ENCODE measurements around the gene CHMP1B.
"Not testable (repeated sequence)": the region's sequence is repeated elsewhere in the genome, so short reads cannot be mapped to it uniquely, and the experiment has no call there.

CHMP1B gene

GRCh38 chr18:11849841-11850634 lies 1.2 kb upstream of the CHMP1B start:
- intact Hi-C loops (cut with micrococcal nuclease), result loop anchor here (2.0 kb wide), 3 partner anchors 59 to 459 kb away; partner anchors contain the start of genes IMPA2, MPPE1 and TUBB6
- peaks cover 9% of the 10 kb centered on the region for H3K27me3 Mint-ChIP-seq
- peaks cover 28% of the 10 kb centered on the region for H3K36me3 Mint-ChIP-seq (ENCODE audit: low read depth)
- H3K27ac Mint-ChIP-seq, result peak overlapping the region; percentile 99
- no peaks in the 10 kb centered on the region for H3K9me3 Mint-ChIP-seq
- H3K4me1 Mint-ChIP-seq (ENCODE audit: low read depth), result peaks cover 28% of the 10 kb centered on the region
- peak overlapping the region; percentile 100 for H3K4me3 Mint-ChIP-seq

- peak overlapping the region; percentile 99 for H3K27ac Mint-ChIP-seq
- H3K27me3 Mint-ChIP-seq, result peaks cover 9% of the 10 kb centered on the region
- peak overlapping the region; percentile 100 for H3K4me3 Mint-ChIP-seq
- peaks cover 32% of the 10 kb centered on the region for H3K36me3 Mint-ChIP-seq (ENCODE audit: low read depth)
- intact Hi-C loops (cut with micrococcal nuclease), result loop anchor here (2.0 kb wide), 3 partner anchors 58 to 458 kb away; partner anchors contain the start of genes IMPA2, MPPE1 and TUBB6
- H3K9me3 Mint-ChIP-seq, result no peaks in the 10 kb centered on the region
- H3K4me1 Mint-ChIP-seq (ENCODE audit: low read depth), result peaks cover 33% of the 10 kb centered on the region
These were observed 430 bp upstream of the CHMP1B start for GRCh38 chr18:11850821-11851145.

GRCh38 chr18:11851806-11852337 lies 659 bp downstream of the CHMP1B start:
- intact Hi-C loops (cut with micrococcal nuclease), result loop anchor here (2.0 kb wide), 3 partner anchors 57 to 457 kb away; partner anchors contain the start of genes IMPA2, MPPE1 and TUBB6
- H3K4me1 Mint-ChIP-seq (ENCODE audit: low read depth), result peaks cover 42% of the 10 kb centered on the region
- H3K9me3 Mint-ChIP-seq, result no peaks in the 10 kb centered on the region
- H3K4me3 Mint-ChIP-seq, result peak overlapping the region; percentile 100
- H3K27ac Mint-ChIP-seq, result peak overlapping the region; percentile 99
- peaks cover 32% of the 10 kb centered on the region for H3K36me3 Mint-ChIP-seq (ENCODE audit: low read depth)
- H3K27me3 Mint-ChIP-seq, result peaks cover 8% of the 10 kb centered on the region

GRCh38 chr18:11854554-11854953 lies 3.3 kb downstream of the CHMP1B start:
- H3K9me3 Mint-ChIP-seq; intact Hi-C loops (cut with micrococcal nuclease); H3K4me3 Mint-ChIP-seq; H3K27me3 Mint-ChIP-seq; H3K27ac Mint-ChIP-seq: not testable (repeated sequence)
- peaks cover 63% of the 10 kb centered on the region for H3K4me1 Mint-ChIP-seq (ENCODE audit: low read depth)
- H3K36me3 Mint-ChIP-seq (ENCODE audit: low read depth), result peaks cover 32% of the 10 kb centered on the region

DNA sequence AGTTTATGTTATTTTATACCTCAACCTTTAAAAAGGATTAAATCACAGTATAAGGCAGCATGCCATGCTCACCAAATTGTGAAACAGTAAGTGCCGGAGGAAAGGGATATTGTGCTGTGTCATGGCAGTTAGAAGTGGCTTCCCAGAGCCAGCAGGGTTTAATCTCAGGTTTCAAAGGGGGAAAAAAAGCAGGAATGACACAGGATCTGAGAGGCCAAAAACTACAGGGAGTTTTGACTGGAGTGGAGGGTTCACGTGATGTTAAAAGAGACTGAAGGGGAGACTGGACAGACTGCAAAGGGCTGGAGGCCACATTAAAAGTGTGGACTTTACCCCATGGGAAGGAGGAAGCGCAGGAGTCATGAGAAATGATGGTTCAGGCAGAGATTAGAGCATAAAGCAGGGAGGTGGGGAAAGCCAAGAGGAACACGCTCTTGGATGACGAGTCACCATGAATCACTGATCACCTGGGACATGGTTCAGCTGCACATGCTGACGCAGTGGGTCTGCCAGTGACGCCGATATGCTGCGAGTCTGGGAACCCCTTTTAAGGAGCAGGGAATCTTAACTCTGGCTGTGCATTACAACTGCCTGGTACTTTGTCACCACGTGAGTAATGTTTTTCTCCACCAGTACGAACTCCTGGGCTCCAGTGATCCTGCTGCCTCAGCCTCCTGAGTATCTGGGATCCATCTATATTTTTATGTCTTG lies 6.1 kb downstream of the CHMP1B start:
- intact Hi-C loops (cut with micrococcal nuclease), result loop anchor here (5.0 kb wide), 1 partner anchor 35 kb away; no protein-coding TSS in a partner anchor
- H3K27me3 Mint-ChIP-seq, result no peaks in the 10 kb centered on the region
- no peaks in the 10 kb centered on the region for H3K9me3 Mint-ChIP-seq
- peaks cover 68% of the 10 kb centered on the region for H3K4me1 Mint-ChIP-seq (ENCODE audit: low read depth)
- H3K27ac Mint-ChIP-seq, result peak overlapping the region; percentile 81
- peaks cover 16% of the 10 kb centered on the region for H3K36me3 Mint-ChIP-seq (ENCODE audit: low read depth)
- H3K4me3 Mint-ChIP-seq, result no peak overlapping the region

DNA sequence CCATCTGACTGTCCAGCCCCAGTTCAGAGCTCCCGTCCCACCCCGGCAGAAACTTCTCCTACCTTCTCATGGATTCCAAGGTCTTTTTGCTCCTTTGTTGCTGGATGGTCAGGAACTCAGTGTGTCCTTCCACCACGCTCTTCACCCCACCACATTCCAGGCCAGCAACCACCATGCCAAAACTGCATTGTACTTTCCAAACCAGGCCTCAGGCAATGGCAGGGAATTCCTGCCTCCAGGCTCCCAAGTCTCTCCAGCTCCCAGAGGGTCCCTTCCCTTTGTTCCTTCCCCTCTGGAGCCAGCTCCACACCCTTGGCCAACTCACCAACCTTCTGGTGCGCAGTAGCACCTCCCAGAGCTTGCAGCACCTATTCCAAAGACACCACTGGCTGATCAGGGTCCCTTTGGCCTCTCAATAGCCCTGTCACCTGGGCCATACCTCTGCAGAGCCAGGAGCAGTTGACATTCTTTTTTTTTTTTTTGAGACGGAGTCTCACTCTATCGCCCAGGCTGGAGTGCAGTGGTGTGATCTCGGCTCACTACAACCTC lies 8.1 kb downstream of the CHMP1B start:
- no peak overlapping the region for H3K4me3 Mint-ChIP-seq
- no peaks in the 10 kb centered on the region for H3K9me3 Mint-ChIP-seq
- peaks cover 62% of the 10 kb centered on the region for H3K4me1 Mint-ChIP-seq (ENCODE audit: low read depth)
- intact Hi-C loops (cut with micrococcal nuclease), result loop anchor here (5.0 kb wide), 1 partner anchor 33 kb away; no protein-coding TSS in a partner anchor
- peaks cover 10% of the 10 kb centered on the region for H3K36me3 Mint-ChIP-seq (ENCODE audit: low read depth)
- H3K27ac Mint-ChIP-seq, result peak overlapping the region; percentile 24
- H3K27me3 Mint-ChIP-seq, result peaks cover 2% of the 10 kb centered on the region

GRCh38 chr18:11859903-11860407 lies 8.7 kb downstream of the CHMP1B start:
- no peaks in the 10 kb centered on the region for H3K9me3 Mint-ChIP-seq
- H3K36me3 Mint-ChIP-seq (ENCODE audit: low read depth), result peaks cover 5% of the 10 kb centered on the region
- H3K4me1 Mint-ChIP-seq (ENCODE audit: low read depth), result peaks cover 58% of the 10 kb centered on the region
- H3K27ac Mint-ChIP-seq, result peak overlapping the region; percentile 24
- intact Hi-C loops (cut with micrococcal nuclease), result loop anchor here (5.0 kb wide), 1 partner anchor 32 kb away; no protein-coding TSS in a partner anchor
- peaks cover 5% of the 10 kb centered on the region for H3K27me3 Mint-ChIP-seq
- peak overlapping the region; percentile 24 for H3K4me3 Mint-ChIP-seq

GRCh38 chr18:11860594-11861450 lies 9.6 kb downstream of the CHMP1B start:
- peaks cover 52% of the 10 kb centered on the region for H3K4me1 Mint-ChIP-seq (ENCODE audit: low read depth)
- peaks cover 9% of the 10 kb centered on the region for H3K27me3 Mint-ChIP-seq
- H3K36me3 Mint-ChIP-seq (ENCODE audit: low read depth), result no peaks in the 10 kb centered on the region
- no peaks in the 10 kb centered on the region for H3K9me3 Mint-ChIP-seq
- H3K4me3 Mint-ChIP-seq, result no peak overlapping the region
- no peak overlapping the region for H3K27ac Mint-ChIP-seq
- intact Hi-C loops (cut with micrococcal nuclease), result no loop called here

GRCh38 chr18:11861583-11862288 lies 10.5 kb downstream of the CHMP1B start:
- Mint-ChIP-seq H3K4me3 (no peak overlapping the region), H3K27ac (no peak overlapping the region), H3K9me3 (no peaks in the 10 kb centered on the region), H3K36me3 (ENCODE audit: low read depth) (no peaks in the 10 kb centered on the region), H3K27me3 (peaks cover 13% of the 10 kb centered on the region), H3K4me1 (ENCODE audit: low read depth) (peaks cover 44% of the 10 kb centered on the region)
- intact Hi-C loops (cut with micrococcal nuclease), result no loop called here

GRCh38 chr18:11862468-11863137 lies 11.4 kb downstream of the CHMP1B start:
- Mint-ChIP-seq H3K9me3 (no peaks in the 10 kb centered on the region), H3K4me3 (no peak overlapping the region)

GRCh38 chr18:11864471-11864870 lies 13.3 kb downstream of the CHMP1B start:
- peaks cover 13% of the 10 kb centered on the region for H3K27me3 Mint-ChIP-seq
- no peaks in the 10 kb centered on the region for H3K36me3 Mint-ChIP-seq (ENCODE audit: low read depth)
- no peak overlapping the region for H3K4me3 Mint-ChIP-seq
- no peaks in the 10 kb centered on the region for H3K9me3 Mint-ChIP-seq
- intact Hi-C loops (cut with micrococcal nuclease), result no loop called here
- H3K4me1 Mint-ChIP-seq (ENCODE audit: low read depth), result peaks cover 17% of the 10 kb centered on the region
- H3K27ac Mint-ChIP-seq, result no peak overlapping the region

More at GRCh38 chr18:11862468-11863137, 11.4 kb downstream of the CHMP1B start:
- peak overlapping the region; percentile 7 for H3K27ac Mint-ChIP-seq
- H3K27me3 Mint-ChIP-seq, result peaks cover 13% of the 10 kb centered on the region
- H3K4me1 Mint-ChIP-seq (ENCODE audit: low read depth), result peaks cover 36% of the 10 kb centered on the region
- H3K36me3 Mint-ChIP-seq (ENCODE audit: low read depth), result no peaks in the 10 kb centered on the region
- intact Hi-C loops (cut with micrococcal nuclease), result no loop called here

GRCh38 chr18:11865071-11865470 lies 13.9 kb downstream of the CHMP1B start:
- Mint-ChIP-seq H3K9me3 (no peaks in the 10 kb centered on the region), H3K27me3 (peaks cover 14% of the 10 kb centered on the region), H3K27ac (no peak overlapping the region), H3K36me3 (ENCODE audit: low read depth) (no peaks in the 10 kb centered on the region), H3K4me1 (ENCODE audit: low read depth) (peaks cover 12% of the 10 kb centered on the region), H3K4me3 (no peak overlapping the region)
- intact Hi-C loops (cut with micrococcal nuclease), result no loop called here
